Ovary (tissue), 3 donors: ENCODE data around the gene EGLN1.

Experiments
- CTCF ChIP-seq, 3 donors: fragments of 450-650 bp in 2 of 3; fragments of 200-600 bp in 1 of 3; IDR thresholded peaks; one replicate each; pipeline versions ENCODE4 v1.5.1 to v1.8.0; 2016 to 2022; ENCODE audit warnings: antibody characterized with exemption in 3 of 3, mild to moderate bottlenecking in 1 of 3
- POLR2A ChIP-seq: fragments of 450-650 bp; IDR thresholded peaks from one replicate; pipeline ENCODE4 v1.6.1; 2017; ENCODE audit warnings: antibody characterized with exemption, mild to moderate bottlenecking, moderate library complexity
- donor health status: DM: no; HTN: no; CAD: no.

- no peak for TF ChIP-seq CTCF (IDR thresholded peaks at IDR 0.05)
- no peak for TF ChIP-seq POLR2A
Measured at GRCh38 chr1:231390071-231390470, 32.0 kb downstream of the EGLN1 start.
